ENCODE results near the gene TTC39B.

DNA sequence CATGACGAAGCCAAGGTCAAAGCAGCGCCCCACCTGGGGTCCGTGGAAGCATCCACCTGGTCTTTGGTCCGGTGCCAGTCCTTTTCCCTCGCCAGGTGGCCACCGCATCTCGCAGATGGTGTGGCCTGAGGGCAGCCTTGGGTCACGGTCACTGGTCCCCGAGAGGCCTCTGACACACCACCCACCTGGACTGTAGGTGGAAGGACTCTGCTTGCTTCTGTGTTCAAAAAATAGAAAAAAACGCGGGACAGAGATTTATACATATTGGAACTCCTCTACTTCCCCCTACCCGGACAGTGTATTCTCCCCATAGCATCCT, 466 bp upstream of the TTC39B start:
- TF ChIP-seq, protein P1, sequence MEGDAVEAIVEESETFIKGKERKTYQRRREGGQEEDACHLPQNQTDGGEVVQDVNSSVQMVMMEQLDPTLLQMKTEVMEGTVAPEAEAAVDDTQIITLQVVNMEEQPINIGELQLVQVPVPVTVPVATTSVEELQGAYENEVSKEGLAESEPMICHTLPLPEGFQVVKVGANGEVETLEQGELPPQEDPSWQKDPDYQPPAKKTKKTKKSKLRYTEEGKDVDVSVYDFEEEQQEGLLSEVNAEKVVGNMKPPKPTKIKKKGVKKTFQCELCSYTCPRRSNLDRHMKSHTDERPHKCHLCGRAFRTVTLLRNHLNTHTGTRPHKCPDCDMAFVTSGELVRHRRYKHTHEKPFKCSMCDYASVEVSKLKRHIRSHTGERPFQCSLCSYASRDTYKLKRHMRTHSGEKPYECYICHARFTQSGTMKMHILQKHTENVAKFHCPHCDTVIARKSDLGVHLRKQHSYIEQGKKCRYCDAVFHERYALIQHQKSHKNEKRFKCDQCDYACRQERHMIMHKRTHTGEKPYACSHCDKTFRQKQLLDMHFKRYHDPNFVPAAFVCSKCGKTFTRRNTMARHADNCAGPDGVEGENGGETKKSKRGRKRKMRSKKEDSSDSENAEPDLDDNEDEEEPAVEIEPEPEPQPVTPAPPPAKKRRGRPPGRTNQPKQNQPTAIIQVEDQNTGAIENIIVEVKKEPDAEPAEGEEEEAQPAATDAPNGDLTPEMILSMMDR (IDR thresholded peaks at IDR 0.05): no peak
- TF ChIP-seq EP300 (IDR thresholded peaks at IDR 0.05) (no peak), POLR2A (IDR thresholded peaks at IDR 0.05) (no peak)
